ENCODE results near the gene VPS13C.

VPS13C gene

GRCh38 chr15:61827131-61827530 is 233.1 kb downstream of the VPS13C start:
- in situ Hi-C loops (cut with MboI; ENCODE audit: low sequenced_read_pairs) = no loop called here

GRCh38 chr15:61824291-61824690 is 236.0 kb downstream of the VPS13C start:
- in situ Hi-C loops (cut with MboI; ENCODE audit: low sequenced_read_pairs) = no loop called here

GRCh38 chr15:61822511-61822910 is 237.7 kb downstream of the VPS13C start:
- in situ Hi-C loops (cut with MboI; ENCODE audit: low sequenced_read_pairs) = no loop called here

- in situ Hi-C loops (cut with MboI; ENCODE audit: low sequenced_read_pairs) = no loop called here
These were observed 239.3 kb downstream of the VPS13C start for GRCh38 chr15:61820951-61821350.

GRCh38 chr15:61820212-61820611 is 240.0 kb downstream of the VPS13C start:
- in situ Hi-C loops (cut with MboI; ENCODE audit: low sequenced_read_pairs) = no loop called here

GRCh38 chr15:61819386-61819785 is 240.9 kb downstream of the VPS13C start:
- in situ Hi-C loops (cut with MboI; ENCODE audit: low sequenced_read_pairs) = no loop called here

- in situ Hi-C loops (cut with MboI; ENCODE audit: low sequenced_read_pairs) = no loop called here
These were observed 241.4 kb downstream of the VPS13C start for GRCh38 chr15:61818801-61819200.

- in situ Hi-C loops (cut with MboI; ENCODE audit: low sequenced_read_pairs) = no loop called here
These were observed 243.4 kb downstream of the VPS13C start for GRCh38 chr15:61816856-61817255.

- in situ Hi-C loops (cut with MboI; ENCODE audit: low sequenced_read_pairs) = no loop called here
These were observed 244.7 kb downstream of the VPS13C start for GRCh38 chr15:61815356-61816083.

GRCh38 chr15:61812476-61812875 is 247.8 kb downstream of the VPS13C start:
- in situ Hi-C loops (cut with MboI; ENCODE audit: low sequenced_read_pairs) = no loop called here

- in situ Hi-C loops (cut with MboI; ENCODE audit: low sequenced_read_pairs) = no loop called here
These were observed 248.3 kb downstream of the VPS13C start for GRCh38 chr15:61811952-61812351.

- in situ Hi-C loops (cut with MboI; ENCODE audit: low sequenced_read_pairs) = no loop called here
These were observed 251.0 kb downstream of the VPS13C start for GRCh38 chr15:61809216-61809615.

GRCh38 chr15:61807281-61807929 is 252.8 kb downstream of the VPS13C start:
- in situ Hi-C loops (cut with MboI; ENCODE audit: low sequenced_read_pairs) = no loop called here

Data from HL-60/S4 treated with phorbol 12-myristate 13-acetate at 8.2 ng/mL for 4 days and 3 days (cell line).